Osteoblast (primary cell): ENCODE results near the gene MRPL21. TPM values are rescaled to one million over a fixed set of nuclear protein-coding genes. Genes with fewer than 3 reads are reported as not detected.

Source experiments
- DNase-seq: peaks from one replicate; pipeline ENCODE4 v3.0.0; 2011; ENCODE audit warnings: low spot score, mixed read lengths; ENCODE audit not compliant: insufficient read length; ENCODE audit errors: missing footprints
- H2AFZ ChIP-seq: 2 replicates; pipeline ENCODE4 v1.6.0; 2011; ENCODE audit warnings: mild to moderate bottlenecking, low read length
- H3K27ac ChIP-seq: 2 replicates; pipeline ENCODE4 v1.5.1; 2011; ENCODE audit warnings: mild to moderate bottlenecking, low read depth, low read length, moderate library complexity
- H3K27me3 ChIP-seq: 2 replicates; pipeline ENCODE4 v1.6.0; 2012; ENCODE audit warnings: mild to moderate bottlenecking, control low read depth, inconsistent platforms, low read length, moderate library complexity; ENCODE audit not compliant: insufficient read depth
- H3K36me3 ChIP-seq: 2 replicates; pipeline ENCODE4 v1.5.1; 2011; ENCODE audit warnings: mild to moderate bottlenecking, low read length, control low read depth, moderate library complexity; ENCODE audit not compliant: insufficient read depth
- H3K4me1 ChIP-seq: 2 replicates; pipeline ENCODE4 v1.5.1; 2011; ENCODE audit warnings: mild to moderate bottlenecking, low read length, control low read depth, moderate library complexity; ENCODE audit not compliant: insufficient read depth
- H3K4me2 ChIP-seq: 2 replicates; pipeline ENCODE4 v1.6.0; 2011; ENCODE audit warnings: mild to moderate bottlenecking, low read length; ENCODE audit not compliant: insufficient read depth
- H3K4me3 ChIP-seq: fragments of 200-600 bp; sonication (generic); 3 replicates; pipeline ENCODE4 v1.5.1; 2012; ENCODE audit warnings: mild to moderate bottlenecking, low read length, inconsistent platforms; ENCODE audit not compliant: insufficient read depth
- H3K79me2 ChIP-seq: 2 replicates; pipeline ENCODE4 v1.6.0; 2012; ENCODE audit warnings: mild to moderate bottlenecking, low read length, control low read depth, inconsistent platforms; ENCODE audit not compliant: insufficient read depth
- H3K9me3 ChIP-seq: 2 replicates; pipeline ENCODE4 v1.5.1; 2011; ENCODE audit warnings: low read depth, low read length, control low read depth
- H4K20me1 ChIP-seq: 2 replicates; pipeline ENCODE4 v1.6.0; 2012; ENCODE audit warnings: mild to moderate bottlenecking, low read length, control low read depth; ENCODE audit not compliant: insufficient read depth
- CTCF ChIP-seq: IDR thresholded peaks from 2 replicates; pipeline ENCODE4 v1.5.1; 2011; ENCODE audit warnings: mild to moderate bottlenecking, low read depth, low read length, moderate library complexity; ENCODE audit errors: extremely low read depth
- total RNA-seq: library from RNA; depleted of rRNA; stranded (reverse); fragments of >200 nt; gene quantifications from 2 replicates; pipeline ENCODE4 v1.2.3, GENCODE V29; 2012

Gene MRPL21
- total RNA-seq, 1 donor, result 51.0 TPM

GRCh38 chr11:68878022-68878421 is 25.6 kb downstream of the MRPL21 start:
- no peak for DNase-seq
- Histone ChIP-seq H3K27ac (no peak overlapping the region), H3K4me2 (no peak overlapping the region), H3K36me3 (no peaks in the 10 kb centered on the region), H3K4me1 (peaks cover 6% of the 10 kb centered on the region), H3K27me3 (no peaks in the 10 kb centered on the region), H4K20me1 (peaks cover 2% of the 10 kb centered on the region), H2AFZ (no peak overlapping the region), H3K4me3 (no peak overlapping the region), H3K79me2 (no peaks in the 10 kb centered on the region), H3K9me3 (no peaks in the 10 kb centered on the region)
- TF ChIP-seq CTCF, result no peak

- Histone ChIP-seq H3K27ac (peak overlapping the region; percentile 28), H3K27me3 (no peaks in the 10 kb centered on the region), H3K4me3 (no peak overlapping the region), H3K4me1 (peaks cover 27% of the 10 kb centered on the region), H4K20me1 (peaks cover 4% of the 10 kb centered on the region), H3K79me2 (no peaks in the 10 kb centered on the region), H3K4me2 (peak overlapping the region; percentile 58), H3K36me3 (no peaks in the 10 kb centered on the region), H2AFZ (no peak overlapping the region), H3K9me3 (no peaks in the 10 kb centered on the region)
- no peak for TF ChIP-seq CTCF
- peak; percentile 44 for DNase-seq
These were observed 31.2 kb downstream of the MRPL21 start for GRCh38 chr11:68872216-68873003.

GRCh38 chr11:68870470-68870869 is 33.2 kb downstream of the MRPL21 start:
- peak overlapping the region; percentile 98 for H3K4me2 ChIP-seq
- peak overlapping the region; percentile 77 for H3K4me3 ChIP-seq
- peak overlapping the region; percentile 73 for H2AFZ ChIP-seq
- peaks cover 27% of the 10 kb centered on the region for H3K4me1 ChIP-seq
- no peaks in the 10 kb centered on the region for H3K27me3 ChIP-seq
- H3K27ac ChIP-seq, result no peak overlapping the region
- H3K79me2 ChIP-seq, result no peaks in the 10 kb centered on the region
- no peaks in the 10 kb centered on the region for H3K9me3 ChIP-seq
- peaks cover 4% of the 10 kb centered on the region for H4K20me1 ChIP-seq
- no peak for DNase-seq
- TF ChIP-seq CTCF, result no peak
- H3K36me3 ChIP-seq, result no peaks in the 10 kb centered on the region

- no peak for TF ChIP-seq CTCF
- Histone ChIP-seq H3K27me3 (no peaks in the 10 kb centered on the region), H2AFZ (no peak overlapping the region), H3K27ac (no peak overlapping the region), H3K4me3 (no peak overlapping the region), H4K20me1 (peaks cover 4% of the 10 kb centered on the region), H3K36me3 (no peaks in the 10 kb centered on the region), H3K4me2 (no peak overlapping the region), H3K4me1 (peaks cover 24% of the 10 kb centered on the region), H3K9me3 (peaks cover 4% of the 10 kb centered on the region), H3K79me2 (no peaks in the 10 kb centered on the region)
- no peak for DNase-seq
These were observed 35.3 kb downstream of the MRPL21 start for GRCh38 chr11:68868221-68868835.
